ENCODE data around the gene CACNA2D3.

Gene CACNA2D3

DNA sequence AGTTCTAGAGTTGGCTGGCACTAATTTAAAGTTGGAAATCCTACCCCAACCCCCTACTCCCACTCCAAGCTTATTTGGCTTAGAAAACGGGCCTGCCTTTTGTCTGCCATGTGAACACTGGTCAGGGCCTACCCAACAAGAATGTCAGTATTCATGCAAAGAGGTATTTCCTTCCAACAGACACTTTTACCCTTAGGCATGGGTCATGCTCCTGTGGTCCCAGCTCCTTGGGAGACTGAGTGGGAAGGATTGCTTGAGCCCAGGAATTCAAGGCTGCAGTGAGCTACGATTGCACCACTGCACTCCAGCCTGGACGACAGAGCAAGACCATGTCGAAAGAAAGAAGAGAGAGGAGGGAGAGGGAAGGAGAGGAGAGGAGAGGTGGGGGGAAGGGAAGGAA is 943.0 kb downstream of the CACNA2D3 start:
- TF ChIP-seq GATA2 (IDR thresholded peaks at IDR 0.05; ENCODE audit: low read depth, low read length) = no peak
- TF ChIP-seq GATA3 (IDR thresholded peaks at IDR 0.05; ENCODE audit: low read depth, low read length) = no peak

DNA sequence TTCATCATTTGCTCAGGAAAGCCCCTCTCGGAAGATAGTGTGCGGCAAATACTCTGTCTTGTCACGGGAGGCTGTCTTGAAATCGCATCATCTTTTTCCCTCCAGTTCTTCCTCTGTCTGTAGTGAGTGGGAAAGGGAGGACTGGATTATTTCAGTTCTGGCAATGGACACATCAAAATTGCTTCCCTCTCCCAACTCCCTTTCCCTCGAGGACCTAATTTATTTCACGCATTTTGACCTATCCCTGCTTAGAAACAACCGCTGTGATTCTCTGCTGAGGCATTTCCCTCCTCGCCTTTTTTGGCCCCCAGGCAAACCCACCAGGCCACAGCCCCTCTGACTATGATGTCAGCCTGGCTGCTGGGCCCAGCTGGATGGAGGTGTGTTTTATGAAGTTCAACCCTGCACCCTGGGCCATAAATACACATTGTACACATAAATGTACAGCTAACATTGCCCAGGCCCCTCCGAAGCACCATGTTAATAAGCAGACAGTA is 944.2 kb downstream of the CACNA2D3 start:
- TF ChIP-seq GATA2 (IDR thresholded peaks at IDR 0.05; ENCODE audit: low read depth, low read length) = no peak
- no peak for TF ChIP-seq GATA3 (IDR thresholded peaks at IDR 0.05; ENCODE audit: low read depth, low read length)

DNA sequence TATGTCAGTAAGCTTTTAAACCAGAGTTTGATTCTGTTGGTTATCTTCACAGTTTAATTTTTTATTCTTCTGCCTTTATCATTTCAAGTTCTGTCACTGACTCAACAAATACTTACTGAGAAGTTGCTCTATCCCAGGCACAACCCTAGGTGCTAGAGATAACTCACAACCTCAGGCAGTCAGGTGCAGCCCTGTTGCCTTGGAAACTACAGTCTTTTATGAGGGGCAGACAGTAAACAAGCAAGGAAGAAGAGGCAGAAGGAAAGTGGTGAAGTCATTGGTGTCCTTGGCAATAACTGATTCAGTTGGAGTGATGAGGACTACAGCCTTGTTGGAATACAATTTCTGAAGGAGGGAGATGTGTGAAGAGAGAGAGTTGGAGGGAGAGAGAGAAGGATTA is 947.6 kb downstream of the CACNA2D3 start:
- TF ChIP-seq GATA3 (IDR thresholded peaks at IDR 0.05; ENCODE audit: low read depth, low read length) (no peak), GATA2 (IDR thresholded peaks at IDR 0.05; ENCODE audit: low read depth, low read length) (no peak)

DNA sequence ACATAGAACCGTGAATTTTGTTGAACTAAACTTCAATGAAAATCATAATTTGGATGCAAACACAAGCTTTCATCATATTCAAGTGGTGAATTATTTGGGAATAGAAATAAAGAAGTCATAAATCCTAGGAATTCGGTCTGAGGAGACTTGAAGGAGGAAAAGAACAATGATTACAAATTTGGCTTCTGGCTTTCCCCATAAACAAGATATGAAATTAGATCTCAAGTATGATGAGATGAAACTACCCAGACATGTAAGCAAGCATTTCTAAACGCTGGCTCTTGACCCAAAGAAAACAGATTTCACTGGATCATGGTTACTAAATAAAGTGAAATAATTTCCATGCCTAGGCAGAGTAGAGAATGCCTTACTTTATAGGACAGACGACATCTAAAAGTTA is 952.4 kb downstream of the CACNA2D3 start:
- TF ChIP-seq GATA2 (IDR thresholded peaks at IDR 0.05; ENCODE audit: low read depth, low read length) = no peak
- no peak for TF ChIP-seq GATA3 (IDR thresholded peaks at IDR 0.05; ENCODE audit: low read depth, low read length)

DNA sequence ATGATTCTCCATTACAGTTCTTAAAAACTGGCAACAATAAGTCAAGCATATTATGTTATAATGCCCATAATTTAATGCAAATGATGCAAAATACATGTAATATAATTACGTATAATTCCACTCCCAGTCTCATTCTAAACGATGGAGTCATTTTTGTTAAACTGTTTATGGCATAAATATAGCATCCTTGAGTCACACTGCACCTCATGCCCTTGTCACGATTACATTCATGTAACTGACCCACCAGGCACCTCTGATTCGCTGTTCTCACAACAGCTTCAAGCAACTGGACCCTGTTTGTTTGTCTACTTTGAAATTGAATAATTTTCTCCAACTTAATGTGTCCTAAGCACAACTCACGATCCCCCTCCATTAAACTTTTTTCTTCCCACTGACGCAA is 953.5 kb downstream of the CACNA2D3 start:
- TF ChIP-seq GATA3 (IDR thresholded peaks at IDR 0.05; ENCODE audit: low read depth, low read length) (no peak), GATA2 (IDR thresholded peaks at IDR 0.05; ENCODE audit: low read depth, low read length) (no peak)

DNA sequence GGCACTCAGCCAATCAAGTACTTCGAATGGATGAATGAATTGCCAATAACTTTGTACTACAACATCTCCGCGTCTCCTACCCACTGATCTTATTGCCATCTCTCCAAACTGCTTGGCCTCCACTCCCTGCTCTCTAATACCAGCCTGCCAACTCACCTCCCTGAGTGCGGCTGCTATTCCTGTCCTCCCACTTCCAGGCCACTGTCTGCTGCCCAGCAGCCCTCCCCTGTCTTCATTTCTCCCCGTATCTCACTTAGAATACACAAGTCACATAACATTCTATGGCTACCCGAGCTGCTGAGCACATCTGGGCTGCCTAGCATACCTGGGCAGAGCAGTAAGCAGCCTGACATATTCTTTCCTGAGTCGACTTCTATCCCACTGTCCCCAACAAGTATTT is 955.4 kb downstream of the CACNA2D3 start:
- no peak for TF ChIP-seq GATA3 (IDR thresholded peaks at IDR 0.05; ENCODE audit: low read depth, low read length)
- no peak for TF ChIP-seq GATA2 (IDR thresholded peaks at IDR 0.05; ENCODE audit: low read depth, low read length)

DNA sequence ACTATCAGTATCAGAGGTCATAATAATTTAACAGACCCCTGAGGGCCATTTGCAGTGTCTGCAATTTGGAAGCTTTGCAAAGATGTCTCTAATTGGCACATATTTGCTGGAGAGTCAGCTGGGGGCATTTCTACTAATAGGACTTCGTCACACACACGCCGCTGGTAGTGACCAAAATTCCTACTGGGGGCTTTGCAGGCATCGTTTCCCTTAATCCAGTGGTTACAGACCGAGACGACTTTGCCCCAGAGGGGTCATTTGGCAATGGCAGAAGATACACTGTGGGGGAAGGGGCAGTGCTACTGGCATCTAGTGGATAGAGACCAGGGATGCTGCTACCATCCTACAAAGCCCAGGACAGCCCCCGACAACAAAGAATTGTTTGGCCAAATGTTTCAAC is 956.5 kb downstream of the CACNA2D3 start:
- no peak for TF ChIP-seq GATA3 (IDR thresholded peaks at IDR 0.05; ENCODE audit: low read depth, low read length)
- no peak for TF ChIP-seq GATA2 (IDR thresholded peaks at IDR 0.05; ENCODE audit: low read depth, low read length)

DNA sequence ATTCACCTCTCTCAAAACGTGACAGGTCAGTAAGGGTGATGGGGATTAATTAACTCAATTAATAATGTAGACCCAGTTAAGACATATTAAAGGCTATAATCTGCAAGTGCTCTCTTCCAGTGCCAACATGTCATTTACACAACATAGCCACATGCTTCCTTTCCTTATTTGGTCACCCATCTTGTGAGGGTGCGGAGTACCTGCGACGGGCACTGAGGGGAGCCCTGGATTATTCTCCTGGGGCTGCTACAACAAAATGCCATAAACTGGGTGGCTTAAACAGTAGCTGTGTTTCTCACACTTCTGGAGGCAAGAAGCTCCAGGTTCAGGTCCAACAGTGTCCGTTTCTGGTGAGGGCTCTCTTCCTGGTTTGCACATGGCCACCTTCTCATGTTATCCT is 962.9 kb downstream of the CACNA2D3 start:
- TF ChIP-seq GATA2 (IDR thresholded peaks at IDR 0.05; ENCODE audit: low read depth, low read length) (no peak), GATA3 (IDR thresholded peaks at IDR 0.05; ENCODE audit: low read depth, low read length) (no peak)

DNA sequence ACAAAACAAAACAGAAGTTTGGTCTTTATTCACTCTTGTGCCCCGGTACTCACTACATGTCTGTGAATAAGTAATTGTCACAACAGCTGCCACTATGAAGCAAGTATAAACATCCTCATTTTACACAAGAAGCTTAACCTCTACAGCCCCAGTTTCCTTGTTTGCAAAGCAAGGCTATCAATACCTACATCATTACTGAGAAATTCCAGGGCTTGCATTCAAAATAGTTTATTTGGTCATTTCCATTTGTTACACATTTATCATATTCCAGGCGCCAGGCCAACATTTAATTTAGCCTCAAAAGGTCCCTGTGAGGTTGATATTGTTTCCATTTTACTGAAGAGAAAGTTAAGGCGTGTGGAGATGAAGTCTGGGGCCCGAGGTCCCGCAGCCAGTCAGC is 966.9 kb downstream of the CACNA2D3 start:
- TF ChIP-seq GATA3 (IDR thresholded peaks at IDR 0.05; ENCODE audit: low read depth, low read length) = no peak
- no peak for TF ChIP-seq GATA2 (IDR thresholded peaks at IDR 0.05; ENCODE audit: low read depth, low read length)

DNA sequence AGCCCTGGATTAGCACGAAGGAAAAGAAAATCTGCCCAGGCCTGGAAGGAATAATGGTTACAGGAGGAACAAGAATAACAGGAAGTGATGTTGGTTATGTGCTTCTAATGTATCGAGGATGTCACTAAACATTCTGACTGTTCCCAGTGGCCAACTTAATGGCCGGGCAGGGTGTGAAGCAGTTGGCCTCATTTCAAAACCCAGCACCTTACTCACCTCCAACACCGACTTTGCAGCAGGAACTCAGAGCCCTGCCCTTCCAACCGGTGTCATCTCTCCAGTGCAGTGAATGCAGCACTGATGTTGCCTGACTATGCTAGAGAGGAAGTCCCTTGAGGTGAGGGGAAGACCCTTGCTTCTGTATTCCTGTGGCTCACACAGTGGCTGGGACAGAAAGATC is 967.9 kb downstream of the CACNA2D3 start:
- TF ChIP-seq GATA2 (IDR thresholded peaks at IDR 0.05; ENCODE audit: low read depth, low read length) = no peak
- no peak for TF ChIP-seq GATA3 (IDR thresholded peaks at IDR 0.05; ENCODE audit: low read depth, low read length)

DNA sequence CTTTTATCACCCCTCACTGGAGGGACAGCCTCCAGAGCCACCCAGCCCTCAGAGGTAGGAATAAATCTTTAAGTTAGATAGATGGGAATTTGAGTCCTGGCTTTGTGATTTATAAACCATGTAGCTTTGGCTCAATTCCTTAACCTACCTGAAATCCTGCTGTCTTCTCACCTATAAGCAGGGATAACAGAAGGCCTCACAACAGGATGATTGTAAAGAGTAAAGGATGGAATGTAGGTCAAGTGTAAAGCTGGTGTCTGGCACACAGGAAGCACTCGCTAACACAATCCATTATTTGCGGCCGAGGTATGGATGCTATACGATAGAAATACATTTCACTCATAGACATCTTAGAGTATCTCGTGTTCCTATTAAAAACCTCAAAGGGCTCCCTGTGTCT is 968.4 kb downstream of the CACNA2D3 start:
- TF ChIP-seq GATA2 (IDR thresholded peaks at IDR 0.05; ENCODE audit: low read depth, low read length) (no peak), GATA3 (IDR thresholded peaks at IDR 0.05; ENCODE audit: low read depth, low read length) (no peak)

DNA sequence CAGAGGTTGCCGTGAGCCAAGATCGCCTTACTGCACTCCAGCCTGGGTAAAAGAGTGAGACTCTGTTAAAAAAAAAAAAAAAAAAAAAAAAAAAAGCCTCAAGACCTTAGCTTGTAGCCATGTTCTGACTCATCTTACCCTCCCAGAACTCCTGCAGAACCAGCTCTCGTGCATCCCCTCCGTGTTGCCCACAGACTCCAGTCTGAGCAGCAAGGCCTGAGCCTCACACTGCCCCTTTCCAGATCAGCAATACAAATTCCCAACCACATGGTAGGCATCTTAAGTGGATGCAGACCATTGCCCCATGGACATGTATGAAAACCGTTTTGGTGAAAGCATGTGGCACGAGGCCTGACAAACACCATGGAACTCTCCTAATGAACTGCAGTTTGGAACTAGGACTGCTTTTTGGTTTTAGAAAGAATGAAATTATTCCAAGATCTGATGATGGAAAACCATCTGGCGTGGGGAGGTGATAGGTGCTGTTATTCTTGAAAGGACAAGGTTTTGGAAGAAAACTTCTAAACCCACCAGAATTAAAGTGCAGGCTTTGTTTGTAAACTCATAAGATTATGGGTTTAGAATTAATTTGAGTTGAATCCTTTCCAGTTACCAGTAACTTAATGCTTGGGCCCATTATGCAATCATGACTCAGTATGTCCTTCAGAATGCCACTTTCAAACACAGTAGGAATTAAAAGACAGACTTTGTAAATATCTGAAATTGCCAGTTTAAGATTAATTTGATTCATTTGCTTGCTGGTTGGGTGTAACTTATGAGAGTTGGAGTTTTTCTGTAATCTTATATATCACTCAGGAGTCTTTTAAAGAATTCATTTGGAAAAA is 969.3 kb downstream of the CACNA2D3 start:
- TF ChIP-seq GATA3 (IDR thresholded peaks at IDR 0.05; ENCODE audit: low read depth, low read length) = no peak
- TF ChIP-seq GATA2 (IDR thresholded peaks at IDR 0.05; ENCODE audit: low read depth, low read length) = no peak

DNA sequence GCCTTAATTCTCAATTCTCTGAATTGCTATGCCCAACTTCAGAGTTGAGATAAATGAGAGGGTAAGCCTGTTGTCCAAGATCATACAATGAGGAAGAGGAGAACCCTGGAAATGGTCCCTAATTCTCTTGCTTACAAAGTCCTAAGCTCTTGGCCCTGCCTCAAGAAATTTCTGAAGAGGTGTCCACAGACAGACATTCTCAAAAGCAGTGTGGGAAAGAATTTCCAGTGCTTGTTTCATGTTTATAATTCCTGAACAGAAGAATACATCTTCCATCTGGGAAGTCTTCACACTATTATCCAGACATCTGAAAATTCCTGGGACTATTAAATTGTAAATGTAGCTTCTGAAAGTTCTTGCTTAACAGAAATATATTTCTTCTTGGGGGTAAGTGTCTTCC is 972.3 kb downstream of the CACNA2D3 start:
- TF ChIP-seq GATA3 (IDR thresholded peaks at IDR 0.05; ENCODE audit: low read depth, low read length) (no peak), GATA2 (IDR thresholded peaks at IDR 0.05; ENCODE audit: low read depth, low read length) (no peak)

DNA sequence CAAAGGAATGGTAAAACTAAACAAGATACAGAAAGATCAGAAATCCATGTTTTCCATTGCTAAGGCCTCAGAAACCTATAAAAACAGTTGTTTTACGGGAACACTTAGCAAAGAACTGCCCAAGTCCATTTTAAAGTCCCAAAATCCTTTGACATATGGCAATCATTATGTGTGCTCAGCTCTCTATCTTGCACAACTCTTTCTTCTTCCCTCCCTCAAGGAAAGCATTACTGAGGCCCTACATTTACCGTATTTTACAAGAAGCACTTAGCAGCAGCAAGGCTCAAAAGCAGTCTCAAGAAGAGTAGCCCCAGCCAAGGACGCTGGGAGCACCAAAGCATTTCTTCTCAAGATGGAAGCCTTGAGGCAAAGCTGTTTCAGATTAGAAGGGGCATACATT is 975.1 kb downstream of the CACNA2D3 start:
- TF ChIP-seq GATA3 (IDR thresholded peaks at IDR 0.05; ENCODE audit: low read depth, low read length) (no peak), GATA2 (IDR thresholded peaks at IDR 0.05; ENCODE audit: low read depth, low read length) (no peak)

DNA sequence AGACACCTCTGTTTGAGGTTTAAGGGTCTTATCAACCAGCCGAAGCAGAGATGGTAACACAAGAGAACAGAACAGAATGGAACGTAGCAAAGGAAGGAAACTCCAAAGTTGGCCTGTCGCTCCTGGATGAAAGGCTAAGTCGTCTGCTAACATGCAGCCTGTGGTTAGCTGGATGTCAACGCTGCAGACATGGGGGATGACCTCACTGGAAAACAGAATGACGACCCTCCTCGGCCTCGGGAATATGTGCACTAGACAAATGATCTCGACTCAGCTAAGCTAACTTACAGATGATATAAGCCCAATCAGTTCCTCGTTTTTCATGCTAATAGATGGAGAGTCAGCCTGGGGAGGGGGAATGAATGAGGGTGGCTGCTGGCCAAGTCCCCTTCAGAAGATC is 983.3 kb downstream of the CACNA2D3 start:
- TF ChIP-seq GATA2 (IDR thresholded peaks at IDR 0.05; ENCODE audit: low read depth, low read length) (no peak), GATA3 (IDR thresholded peaks at IDR 0.05; ENCODE audit: low read depth, low read length) (no peak)
